CD4-positive, alpha-beta T cell treated with Interleukin-15 for 1 hour (primary cell): ENCODE measurements around the gene HSD3B2.

Experiments used
- DNase-seq: peaks from one replicate; pipeline ENCODE4 v3.0.0-alpha.2; 2020

The HSD3B2 gene

DNA sequence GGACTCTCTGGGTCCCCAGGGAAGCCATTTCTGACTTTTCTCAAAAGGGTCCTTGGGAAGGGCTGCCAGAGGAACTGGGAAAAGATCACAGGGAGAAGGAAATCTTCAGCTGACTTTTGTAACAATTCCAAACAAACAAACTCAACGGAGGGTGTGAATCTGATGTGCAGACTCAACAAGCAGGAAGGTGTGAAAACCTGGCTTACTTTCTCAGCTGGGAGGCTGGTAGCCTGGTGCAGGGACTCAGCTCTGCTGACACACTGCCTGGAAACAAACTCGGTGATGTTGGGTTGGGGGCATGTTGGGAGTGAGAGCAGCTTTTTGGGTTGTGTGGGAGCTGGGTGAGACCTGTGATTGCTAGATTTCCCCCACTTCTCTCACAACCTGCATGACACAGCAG lies 10.2 kb upstream of the HSD3B2 start:
- DNase-seq = no peak

DNA sequence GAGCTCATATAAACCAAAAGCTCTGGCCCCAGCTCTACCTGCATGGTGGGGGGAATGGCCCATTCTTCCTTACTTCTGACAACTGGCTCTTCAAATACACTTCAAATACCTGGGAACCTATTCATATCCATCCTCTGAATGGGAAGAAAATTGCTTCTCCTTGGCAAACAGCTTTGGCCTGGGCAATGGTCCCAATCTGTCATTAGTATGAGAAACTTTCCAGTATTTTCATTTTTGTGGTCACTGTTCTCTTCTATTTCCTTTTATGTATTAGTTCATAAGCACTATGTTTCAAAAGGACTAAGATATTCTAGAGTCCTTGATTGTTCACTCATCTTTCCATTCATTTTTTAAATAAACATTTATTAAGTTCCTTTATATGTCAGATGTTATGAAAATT lies 5.2 kb upstream of the HSD3B2 start:
- DNase-seq = no peak

DNA sequence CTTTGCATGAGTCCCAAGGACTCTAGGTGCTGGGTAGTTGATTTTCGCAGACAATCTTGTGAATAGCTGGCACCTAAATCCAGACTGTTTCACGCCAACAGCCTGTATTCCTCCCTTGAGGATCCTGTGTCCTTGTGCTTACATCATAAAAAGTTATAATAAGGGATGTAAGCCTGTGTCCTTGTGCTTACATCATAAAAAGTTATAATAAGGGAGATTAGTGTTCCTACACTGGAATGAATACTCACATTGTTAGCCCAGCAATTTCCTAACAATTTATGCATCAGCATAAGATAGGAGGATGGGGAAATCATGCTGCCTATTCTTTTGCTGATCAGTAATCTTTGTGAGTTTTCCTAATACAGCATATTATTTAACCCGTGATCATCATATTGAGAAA lies 4.0 kb upstream of the HSD3B2 start:
- DNase-seq = no peak

DNA sequence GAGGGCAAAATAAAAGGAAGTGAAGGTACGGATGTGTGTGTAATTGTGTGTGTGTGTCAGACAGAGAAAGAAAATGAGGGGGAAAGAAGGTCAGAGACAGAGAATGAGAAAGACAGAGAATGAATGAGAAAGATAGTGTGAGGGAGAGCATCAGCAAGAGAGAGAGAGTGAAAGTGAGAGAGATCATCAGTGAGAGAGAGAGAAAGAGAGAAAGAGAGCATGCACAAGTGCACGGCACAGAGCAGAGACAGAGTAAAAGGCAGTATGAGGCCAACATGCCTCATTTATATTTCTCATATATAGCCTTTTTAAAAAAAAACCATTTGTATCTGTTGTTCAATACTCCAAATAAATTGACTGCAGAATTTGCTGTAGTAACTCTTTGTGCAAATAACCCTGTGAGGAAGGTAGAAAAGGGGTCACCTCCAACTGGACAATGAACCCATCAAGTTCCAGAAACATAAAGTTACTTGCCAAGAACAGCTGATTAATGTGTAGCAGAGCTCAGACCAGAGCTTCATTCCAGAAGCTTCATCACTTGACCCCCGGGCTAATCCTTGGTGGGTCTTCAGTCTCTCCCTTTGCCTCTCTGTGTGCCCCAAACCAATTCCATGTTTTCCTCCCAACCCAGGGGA lies 1.2 kb downstream of the HSD3B2 start:
- no peak for DNase-seq

DNA sequence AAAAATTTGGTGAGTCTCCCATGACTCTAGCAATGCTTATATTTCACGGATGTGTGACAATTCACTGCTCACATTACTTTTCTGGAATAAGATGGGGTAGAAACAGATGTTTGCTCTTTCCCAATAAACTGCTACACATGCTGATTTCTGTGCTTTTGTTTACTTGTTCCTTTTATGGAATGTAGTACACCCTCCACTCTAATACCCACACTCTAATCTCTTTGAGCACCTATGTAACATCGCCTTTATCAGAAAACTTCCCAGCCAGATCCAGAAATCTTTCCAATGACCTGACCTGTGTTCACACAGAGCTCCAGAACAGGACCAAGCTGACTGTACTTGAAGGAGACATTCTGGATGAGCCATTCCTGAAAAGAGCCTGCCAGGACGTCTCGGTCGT lies 4.2 kb downstream of the HSD3B2 start:
- no peak for DNase-seq

DNA sequence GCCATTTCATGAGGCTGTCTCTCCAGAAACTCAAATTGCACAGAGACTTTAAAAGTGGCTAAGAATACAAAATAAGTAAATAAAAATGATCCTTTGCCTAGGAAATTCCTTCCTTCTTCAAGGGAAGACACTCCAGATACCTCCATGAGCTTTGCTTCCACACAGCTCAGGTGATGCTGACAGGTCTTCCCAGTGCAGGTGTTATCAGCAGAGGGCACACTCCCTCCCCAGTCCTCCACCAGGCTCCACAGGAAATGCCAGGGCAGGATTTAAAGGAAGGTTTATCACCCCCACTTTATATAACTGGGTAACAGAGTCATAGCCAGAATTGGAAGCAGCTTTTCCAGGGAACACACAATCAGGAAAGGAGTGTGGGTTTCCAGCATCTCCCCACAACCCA lies 5.7 kb downstream of the HSD3B2 start:
- no peak for DNase-seq

DNA sequence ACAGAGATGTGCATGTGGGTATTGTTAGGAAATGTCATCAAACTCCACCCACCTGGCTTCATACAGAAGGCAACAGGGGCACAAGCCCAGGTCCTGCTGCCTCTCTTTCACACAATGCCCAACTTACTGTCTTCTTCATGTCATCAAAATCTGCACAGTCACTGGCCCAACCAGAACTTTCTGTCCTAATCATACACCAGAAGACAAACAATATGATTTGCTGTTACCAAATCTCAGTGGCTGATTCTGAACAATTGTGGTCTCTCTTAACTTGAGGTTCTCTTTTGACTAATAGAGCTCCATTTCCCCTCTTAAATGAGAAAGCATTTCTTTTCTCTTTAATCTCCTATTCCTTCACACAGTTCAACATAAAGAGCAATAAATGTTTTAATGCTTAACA lies 7.7 kb downstream of the HSD3B2 start:
- no peak for DNase-seq

DNA sequence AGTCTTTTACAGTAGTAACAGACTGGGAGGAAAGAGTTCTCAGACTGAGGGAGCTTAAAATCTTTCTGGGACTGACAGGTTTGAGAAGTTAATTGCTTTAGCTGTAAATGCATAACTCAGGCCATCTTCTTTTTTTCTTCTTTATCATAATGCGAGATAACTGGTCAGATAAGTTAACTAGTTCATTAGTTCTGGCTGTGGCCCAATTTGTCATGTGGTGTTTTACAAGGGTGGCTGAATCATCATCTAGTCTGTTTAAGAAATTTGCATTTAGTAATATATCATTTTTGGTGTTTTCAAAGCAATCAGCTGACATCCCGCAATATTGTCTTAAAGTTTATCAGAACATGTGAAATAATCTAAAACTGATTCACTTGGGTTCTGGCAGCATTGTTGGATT lies 14.0 kb downstream of the HSD3B2 start:
- no peak for DNase-seq

DNA sequence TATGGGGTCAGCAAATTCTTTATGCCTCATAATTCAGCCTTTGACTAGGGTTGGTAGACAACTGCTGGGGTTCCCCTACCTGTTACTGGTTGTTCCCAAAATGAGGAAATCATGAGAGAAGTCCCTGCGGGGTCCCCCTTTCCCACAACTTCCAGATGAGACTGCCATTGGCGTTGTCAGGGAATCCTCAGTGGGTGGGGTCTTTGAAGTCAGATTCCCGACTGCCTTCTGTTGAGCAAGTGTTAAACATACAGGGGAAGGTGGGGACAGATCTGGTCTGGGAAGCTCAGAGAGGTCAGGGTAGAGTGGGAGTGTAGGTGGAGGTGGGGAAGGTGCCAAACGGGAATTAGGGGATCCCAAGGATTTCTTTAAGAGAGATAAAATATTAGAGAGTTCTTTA lies 14.7 kb downstream of the HSD3B2 start:
- DNase-seq = no peak

DNA sequence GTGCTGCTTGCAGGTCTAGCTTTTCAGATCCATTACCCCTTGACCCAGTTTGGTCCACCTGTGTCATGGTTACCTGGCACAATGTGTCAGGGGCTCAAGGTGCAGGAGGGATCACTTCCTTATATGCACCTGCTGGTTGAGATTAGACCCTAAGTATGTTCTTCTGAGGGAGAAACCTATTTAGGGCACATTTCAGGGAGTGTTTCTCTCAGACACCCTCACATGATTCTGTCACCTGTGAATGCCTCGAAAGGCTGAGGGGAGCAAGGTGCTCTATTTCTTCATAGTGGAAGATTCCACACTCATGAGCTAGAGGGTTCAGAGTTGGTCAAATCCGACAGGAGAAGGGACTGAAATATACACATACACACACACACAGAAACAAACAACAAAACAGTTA lies 15.5 kb downstream of the HSD3B2 start:
- DNase-seq = no peak

DNA sequence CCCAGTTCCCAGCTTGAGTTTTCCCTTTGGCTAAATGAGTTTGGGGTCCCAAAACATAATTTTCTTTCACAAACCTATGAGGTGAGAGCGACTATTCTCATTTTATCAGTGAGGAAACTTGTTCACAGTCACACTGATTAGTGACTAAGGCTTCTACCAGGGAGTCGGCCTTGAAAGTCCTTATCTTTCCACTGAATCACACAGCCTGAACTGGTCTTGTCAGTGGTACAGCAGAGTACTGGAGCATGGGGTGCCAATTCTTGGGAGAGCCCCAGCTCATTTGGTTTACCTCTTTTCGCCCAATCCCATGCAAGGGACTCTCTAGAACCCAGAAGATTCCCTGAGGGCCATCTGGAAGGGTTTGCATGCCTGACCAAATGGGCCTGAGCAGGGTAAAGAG lies 16.9 kb downstream of the HSD3B2 start:
- DNase-seq = no peak

DNA sequence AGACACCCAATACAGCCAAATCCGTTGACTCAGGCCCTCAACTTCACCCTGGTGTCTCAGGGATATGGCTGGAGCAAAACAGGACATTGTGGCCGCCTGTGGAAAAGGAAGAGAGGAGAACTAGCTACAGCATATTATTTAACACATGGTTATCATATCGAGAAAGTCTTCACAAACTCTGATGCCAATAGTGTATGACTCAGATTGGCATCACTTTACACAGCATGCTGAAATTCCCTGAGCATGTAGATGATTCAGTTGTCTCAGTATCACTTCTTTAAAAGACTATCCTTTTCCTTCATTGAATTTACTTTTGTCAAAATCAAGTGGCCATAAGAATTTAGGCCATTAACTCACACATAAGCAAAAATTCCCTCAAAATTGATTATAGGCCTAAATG lies 20.1 kb downstream of the HSD3B2 start:
- DNase-seq = no peak

DNA sequence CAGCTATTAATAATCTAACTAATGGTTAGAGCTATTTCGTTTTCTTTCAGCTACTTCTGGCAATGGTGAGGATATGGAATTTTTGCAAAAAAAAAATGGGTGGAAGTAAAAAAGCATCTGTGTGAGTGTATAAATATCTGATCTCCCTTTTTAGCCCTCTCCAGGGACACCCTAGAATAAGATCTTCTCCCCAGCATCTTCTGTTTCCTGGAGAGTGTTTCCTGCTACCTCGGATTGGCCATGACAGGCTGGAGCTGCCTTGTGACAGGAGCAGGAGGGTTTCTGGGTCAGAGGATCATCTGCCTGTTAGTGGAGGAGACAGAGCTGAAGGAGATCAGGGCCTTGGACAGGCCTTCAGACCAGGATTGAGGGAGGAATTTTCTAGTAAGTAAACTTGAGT lies 23.8 kb downstream of the HSD3B2 start:
- DNase-seq = no peak

DNA sequence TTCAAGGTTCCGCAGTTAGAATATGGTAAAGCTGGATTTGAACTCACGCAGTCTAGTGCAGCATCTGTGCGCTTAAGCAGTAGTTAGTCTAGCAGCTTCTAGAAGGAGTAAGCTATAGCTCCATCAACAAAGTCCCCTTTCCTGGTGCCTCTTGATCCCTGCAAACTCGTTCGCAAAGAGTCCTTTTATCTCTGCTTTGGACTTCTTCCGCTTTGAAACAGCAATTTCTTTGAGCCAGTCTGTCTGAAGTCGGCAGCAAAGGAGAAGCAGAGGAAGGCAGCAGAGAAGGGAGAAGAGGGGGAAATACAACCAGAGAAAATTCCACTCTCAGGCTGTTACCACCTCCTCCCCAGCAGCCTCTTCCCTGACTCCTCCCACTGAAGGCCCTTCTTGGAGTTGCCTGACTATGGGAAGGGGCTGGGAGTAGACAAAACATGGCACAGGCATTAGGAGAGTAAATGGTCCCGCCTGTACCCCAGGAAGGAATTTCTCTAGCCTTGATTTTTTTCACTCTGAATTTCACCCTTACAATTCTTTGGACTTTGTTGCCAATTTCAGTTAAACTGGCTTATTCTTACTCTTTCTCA lies 25.9 kb downstream of the HSD3B2 start:
- DNase-seq = no peak

DNA sequence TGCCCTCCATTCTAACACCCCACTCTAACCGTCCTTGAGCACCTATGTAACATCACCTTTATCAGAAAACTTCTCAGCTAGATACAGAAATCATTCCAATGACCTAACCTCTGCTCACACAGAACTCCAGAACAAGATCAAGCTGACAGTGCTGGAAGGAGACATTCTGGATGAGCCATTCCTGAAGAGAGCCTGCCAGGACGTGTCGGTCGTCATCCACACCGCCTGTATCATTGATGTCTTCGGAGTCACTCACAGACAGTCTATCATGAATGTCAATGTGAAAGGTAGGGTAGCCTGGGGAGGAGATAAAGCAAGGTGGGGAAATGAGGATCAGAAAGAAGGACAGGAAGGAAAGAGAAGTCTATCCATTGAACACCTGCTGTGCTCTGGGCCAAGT lies 27.8 kb downstream of the HSD3B2 start:
- DNase-seq = no peak

DNA sequence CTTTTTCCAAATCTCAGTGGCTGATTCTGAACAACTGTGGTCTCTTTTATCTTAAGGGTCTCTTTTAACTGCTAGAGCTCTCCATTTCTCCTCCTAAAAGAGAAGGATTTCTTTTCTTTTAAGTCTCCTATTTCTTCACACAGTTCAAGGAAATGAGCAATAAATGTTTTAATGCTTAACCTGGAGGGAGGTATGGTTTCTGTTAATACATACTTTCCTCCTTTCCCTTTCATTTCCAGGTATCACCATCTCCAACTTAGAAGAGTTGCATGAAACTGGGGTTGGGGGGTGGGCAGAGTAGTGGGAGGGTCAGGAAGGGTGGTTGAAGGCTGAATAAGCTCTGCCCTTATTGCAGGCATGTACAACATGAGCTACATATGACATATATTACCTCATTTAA lies 31.4 kb downstream of the HSD3B2 start:
- DNase-seq = no peak

DNA sequence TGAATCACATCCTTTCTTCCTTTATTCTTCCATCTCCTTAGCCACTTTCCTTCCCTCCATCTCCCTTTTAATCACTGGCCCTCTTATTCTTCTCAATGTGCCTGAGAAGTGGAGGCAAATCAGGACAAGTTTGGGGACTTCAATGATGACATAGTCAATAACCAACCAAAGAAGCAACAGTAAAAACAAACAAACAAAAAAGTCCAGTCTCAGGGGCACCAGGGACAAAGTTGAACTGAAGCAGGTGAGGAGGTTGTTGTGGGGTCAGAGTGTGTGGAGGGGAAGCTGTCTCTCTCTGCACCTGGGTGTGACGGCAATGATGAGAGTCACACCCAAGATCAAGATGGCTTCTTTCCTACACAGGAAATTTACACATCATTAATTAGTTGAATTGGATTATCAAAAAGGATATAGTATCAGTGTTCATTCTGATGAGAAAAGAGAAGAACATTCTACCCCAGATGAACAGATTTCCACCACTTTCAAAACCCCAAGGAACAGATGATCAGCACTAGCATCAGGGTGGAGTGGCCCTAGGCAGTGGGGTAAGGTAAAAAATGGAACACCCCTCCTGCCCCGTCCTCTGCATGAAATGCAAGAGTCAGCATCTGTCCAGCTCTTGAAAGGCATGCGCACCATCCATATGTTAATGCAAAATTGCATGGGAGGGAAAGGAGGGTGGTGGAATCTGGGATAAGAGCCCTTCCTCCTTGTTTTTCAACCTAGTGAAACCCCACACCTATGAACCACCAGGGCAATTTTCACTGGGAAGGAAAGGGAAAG lies 32.6 kb downstream of the HSD3B2 start:
- no peak for DNase-seq

DNA sequence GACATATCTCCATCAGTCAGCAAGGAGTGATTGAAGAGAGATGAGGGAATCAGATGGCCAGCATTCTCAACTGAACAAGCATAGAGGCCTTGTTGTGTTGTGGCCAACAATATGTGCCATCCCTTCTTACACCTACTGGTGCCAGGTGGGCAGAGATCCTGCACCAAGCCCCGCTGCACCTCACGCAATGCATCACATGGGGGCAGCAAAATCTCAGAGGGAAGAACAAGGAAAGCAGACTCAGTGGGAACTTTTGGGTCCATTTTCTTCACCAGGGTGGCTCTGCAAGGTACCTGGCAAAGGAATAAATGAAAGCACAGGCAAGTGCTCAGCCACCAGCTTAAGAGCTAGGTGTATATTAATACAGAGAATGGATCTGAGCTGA lies 33.2 kb downstream of the HSD3B2 start:
- DNase-seq = no peak

DNA sequence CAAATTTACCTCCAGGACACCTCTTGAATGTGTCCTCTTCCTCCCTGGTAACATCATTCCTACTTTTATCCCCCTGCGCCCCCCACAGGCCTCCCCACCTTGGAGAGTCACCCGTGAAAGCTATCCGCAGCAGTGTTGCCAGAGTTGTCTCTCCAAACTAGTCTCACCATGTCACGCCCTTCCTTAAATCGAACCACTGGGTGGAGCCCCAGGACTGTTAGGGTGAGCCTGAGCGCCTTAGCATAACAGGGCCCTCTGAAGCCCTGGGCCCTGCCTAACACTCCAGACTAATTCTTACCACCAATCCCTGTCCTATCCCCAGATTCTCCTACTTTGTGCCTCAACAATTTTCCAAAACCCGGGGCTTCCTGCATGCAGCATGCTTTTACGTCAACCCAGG lies 35.0 kb downstream of the HSD3B2 start:
- no peak for DNase-seq

DNA sequence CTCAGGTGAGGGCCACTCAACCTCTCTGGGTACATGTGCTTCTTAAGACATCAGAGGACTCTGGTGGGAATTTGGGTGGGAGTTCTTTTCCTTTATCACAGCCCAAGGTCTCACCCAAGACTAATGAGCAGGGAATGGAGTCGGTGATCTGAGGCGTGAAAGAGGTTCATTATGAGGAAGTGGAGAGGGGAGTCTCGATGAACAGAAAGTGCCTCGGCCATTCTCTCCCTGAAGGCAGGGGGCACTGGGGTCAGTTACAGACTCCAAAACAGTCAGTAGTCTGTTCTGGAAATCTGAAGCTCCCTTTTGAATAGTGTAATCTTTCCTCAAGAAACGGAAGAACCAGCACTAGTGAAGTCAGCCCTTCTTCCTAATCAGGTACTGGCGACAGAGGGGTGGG lies 36.2 kb downstream of the HSD3B2 start:
- DNase-seq = no peak

DNA sequence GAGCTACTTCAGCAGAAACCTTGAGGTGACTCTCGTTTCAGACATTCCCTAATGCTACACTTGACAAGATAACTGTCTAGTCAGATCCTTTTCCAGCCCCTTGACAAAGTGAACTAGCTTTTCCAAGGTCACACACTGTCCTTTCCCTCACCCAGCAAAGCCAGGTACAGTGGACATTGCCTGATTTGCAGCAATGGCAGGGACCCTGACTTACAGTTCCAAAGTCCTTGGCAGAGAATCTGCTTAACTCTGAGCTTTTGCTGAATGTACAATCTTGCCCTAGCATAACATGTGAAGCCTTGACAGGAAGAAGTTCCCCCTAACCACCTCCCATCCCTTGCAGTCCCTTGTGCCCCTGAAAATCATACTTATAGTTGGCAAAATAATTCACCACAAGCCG lies 37.1 kb downstream of the HSD3B2 start:
- DNase-seq = no peak

DNA sequence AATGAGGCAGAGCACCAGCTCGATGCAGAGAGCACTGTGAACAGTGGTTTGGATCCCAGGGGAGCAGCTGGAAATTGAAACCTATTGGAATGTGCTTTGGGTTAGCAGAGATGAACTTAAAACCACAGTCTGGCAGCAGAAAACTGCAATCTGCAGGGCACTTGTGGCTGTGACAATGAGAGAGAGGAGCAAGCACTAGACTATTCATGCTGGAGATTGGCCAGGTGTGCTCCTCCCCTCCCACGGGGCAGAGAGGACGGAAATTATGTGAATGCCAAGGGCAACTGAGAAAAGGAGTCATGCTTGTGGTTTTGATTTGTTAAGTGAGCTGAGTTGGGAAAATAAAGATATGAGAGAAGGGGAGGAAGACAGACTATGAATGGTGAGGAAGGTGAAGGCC lies 38.1 kb downstream of the HSD3B2 start:
- no peak for DNase-seq

DNA sequence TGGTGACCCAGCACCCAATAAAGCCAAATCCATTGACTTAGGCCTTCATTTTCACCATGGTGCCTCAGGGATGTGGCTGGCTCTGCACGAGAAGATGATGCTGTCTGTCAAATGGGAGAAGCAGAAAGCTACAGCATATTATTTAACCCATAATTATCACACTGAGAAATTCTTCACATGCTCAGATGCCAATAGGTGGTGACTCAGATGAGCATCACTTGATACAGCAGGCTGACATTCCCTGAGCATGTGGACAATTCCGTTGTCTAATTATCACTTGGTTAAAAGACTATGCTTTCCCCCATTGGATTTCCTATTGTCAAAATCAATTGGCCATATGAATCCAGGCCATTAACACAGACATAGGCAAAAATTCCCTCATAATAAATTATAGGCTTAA lies 48.0 kb downstream of the HSD3B2 start:
- DNase-seq = no peak

DNA sequence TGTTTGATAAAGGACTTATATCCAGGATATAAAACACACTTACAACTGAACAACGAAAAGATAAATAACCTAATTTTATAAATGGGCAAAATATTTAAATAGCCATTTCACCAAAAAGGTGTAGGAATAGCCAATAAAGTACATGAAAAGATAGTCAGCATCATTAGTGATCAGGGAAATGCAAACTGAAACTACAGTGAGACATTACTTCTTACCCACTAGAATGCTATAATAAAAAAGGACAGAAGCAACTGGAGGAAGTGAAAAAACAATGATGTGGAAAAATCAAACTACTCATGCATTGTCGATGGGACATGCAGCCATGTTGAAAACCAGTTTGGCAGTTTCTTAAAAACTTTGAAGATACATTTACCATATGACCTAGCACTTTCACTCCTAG lies 48.6 kb downstream of the HSD3B2 start:
- no peak for DNase-seq

DNA sequence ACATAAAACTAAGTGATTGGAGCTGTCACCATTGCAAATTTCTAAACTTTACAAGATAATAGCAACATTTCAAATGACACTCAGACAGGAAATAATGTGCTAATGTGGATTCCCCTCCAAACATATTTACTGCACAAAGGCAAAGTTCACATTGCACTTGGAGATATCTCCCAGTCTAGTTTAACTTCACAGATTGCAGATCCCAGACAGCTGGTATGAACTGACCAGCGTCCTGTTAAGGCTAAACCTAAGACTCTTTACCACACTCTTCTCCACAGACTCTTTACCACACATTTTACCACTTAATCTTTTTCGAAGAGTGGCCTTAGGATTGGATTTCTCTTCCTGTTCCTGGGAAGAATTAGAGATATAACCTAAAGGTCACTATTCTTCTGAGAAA lies 51.5 kb downstream of the HSD3B2 start:
- no peak for DNase-seq
